ENCODE data around the gene ADAMTS8. TPM values are rescaled to one million over a fixed set of nuclear protein-coding genes. Genes with fewer than 3 reads are reported as not detected.

The ADAMTS8 gene
- total and polyA plus RNA-seq, 2 experiments from 2014 or later = under 0.01 to 0.10 TPM

DNA sequence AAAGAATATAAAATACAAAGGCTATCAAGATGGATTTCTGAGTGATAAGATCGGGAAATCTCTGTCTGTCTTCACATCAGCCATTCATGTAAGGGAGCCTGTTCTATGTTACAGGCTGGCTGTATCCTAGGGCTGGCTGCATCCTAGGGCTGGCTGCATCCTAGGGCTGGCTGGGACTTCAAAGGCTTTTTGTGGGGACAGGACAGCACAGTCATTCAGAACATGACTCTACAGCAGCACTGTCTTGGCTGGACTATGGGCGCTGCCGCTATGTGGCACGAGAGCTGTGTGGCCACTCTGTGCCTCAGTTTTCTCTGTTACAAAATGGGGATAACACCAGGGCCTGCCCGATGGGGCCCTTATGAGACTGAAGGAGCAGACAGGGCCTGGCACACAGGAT, 10.2 kb downstream of the ADAMTS8 start:
- no peak overlapping the region for H2AFZ ChIP-seq
- WGBS, 2 experiments (ENCODE audit: low coverage in 1 of 2, low lambda C conversion rate in 2 of 2, missing lambda C conversion rate in 2 of 2) = 79 to 80% methylated on average over 5 of the region's 5 CpGs

DNA sequence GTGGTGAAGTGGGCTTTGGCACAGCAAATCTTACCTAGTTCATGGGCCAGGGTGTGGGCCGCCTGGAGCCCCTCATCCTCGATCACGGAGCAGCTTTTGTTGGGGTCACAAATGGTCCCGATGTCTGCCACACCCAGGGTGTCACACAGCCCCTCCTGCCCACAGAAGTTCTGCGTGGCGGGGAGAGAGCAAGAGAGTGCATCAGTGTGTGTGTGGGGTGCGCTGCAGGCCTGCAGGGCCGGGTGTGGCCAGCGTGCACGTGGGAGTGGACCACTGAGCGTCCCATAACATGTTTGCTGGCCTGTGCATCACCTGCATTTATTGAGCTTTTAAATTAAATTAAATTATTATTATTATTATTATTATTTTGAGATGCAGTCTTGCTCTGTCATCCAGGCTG, 11.5 kb downstream of the ADAMTS8 start:
- H2AFZ ChIP-seq = no peak overlapping the region
- in situ Hi-C loops (cut with MboI) = no loop called here
- H4K20me1 ChIP-seq (ENCODE audit: insufficient read depth) = no peaks in the 10 kb centered on the region
- H3K4me2 ChIP-seq (ENCODE audit: unreplicated experiment) = no peak overlapping the region
- 95% methylated on average over 11 of the region's 11 CpGs for WGBS, 2 experiments (ENCODE audit: low coverage in 1 of 2, low lambda C conversion rate in 2 of 2, missing lambda C conversion rate in 2 of 2)
- H3K36me3 ChIP-seq (ENCODE audit: low read depth) = no peaks in the 10 kb centered on the region
- no peaks in the 10 kb centered on the region for H3K9me3 ChIP-seq (ENCODE audit: low read depth)
- DNase-seq = no peak
- peaks cover 17% of the 10 kb centered on the region for H3K4me1 ChIP-seq (ENCODE audit: insufficient read depth)
- no peak overlapping the region for H3K9ac ChIP-seq
- H3K27ac ChIP-seq = no peak overlapping the region
- no peaks in the 10 kb centered on the region for H3K79me2 ChIP-seq (ENCODE audit: insufficient read depth)
- no peaks in the 10 kb centered on the region for H3K27me3 ChIP-seq (replicated peaks; ENCODE audit: insufficient read depth)
- H3K9me2 ChIP-seq (ENCODE audit: insufficient read depth) = no peaks in the 10 kb centered on the region
- TF ChIP-seq EZH2 (IDR thresholded peaks at IDR 0.05; ENCODE audit: insufficient read depth, poor library complexity, severe bottlenecking) (no peak), EZH2phosphoT487 (IDR thresholded peaks at IDR 0.05; ENCODE audit: insufficient read depth, low read depth) (no peak)
- H3F3A ChIP-seq (ENCODE audit: insufficient read depth) = peaks cover 14% of the 10 kb centered on the region
- H3K4me3 ChIP-seq = no peak overlapping the region

More for the DNA sequence above, 10.2 kb downstream of the ADAMTS8 start:
- no peak for TF ChIP-seq EZH2phosphoT487 (IDR thresholded peaks at IDR 0.05; ENCODE audit: insufficient read depth, low read depth)
- no peak for TF ChIP-seq EZH2 (IDR thresholded peaks at IDR 0.05; ENCODE audit: insufficient read depth, poor library complexity, severe bottlenecking)
- no peaks in the 10 kb centered on the region for H3K9me3 ChIP-seq (ENCODE audit: low read depth)
- H3K4me1 ChIP-seq (ENCODE audit: insufficient read depth) = peaks cover 9% of the 10 kb centered on the region
- in situ Hi-C loops (cut with MboI) = no loop called here
- no peak overlapping the region for H3K27ac ChIP-seq
- no peaks in the 10 kb centered on the region for H4K20me1 ChIP-seq (ENCODE audit: insufficient read depth)
- H3K27me3 ChIP-seq (replicated peaks; ENCODE audit: insufficient read depth) = no peaks in the 10 kb centered on the region
- H3K4me2 ChIP-seq (ENCODE audit: unreplicated experiment) = no peak overlapping the region
- H3K4me3 ChIP-seq = no peak overlapping the region
- H3K9ac ChIP-seq = no peak overlapping the region
- no peaks in the 10 kb centered on the region for H3K79me2 ChIP-seq (ENCODE audit: insufficient read depth)
- no peaks in the 10 kb centered on the region for H3K9me2 ChIP-seq (ENCODE audit: insufficient read depth)
- H3F3A ChIP-seq (ENCODE audit: insufficient read depth) = peaks cover 7% of the 10 kb centered on the region
- DNase-seq = no peak
- no peaks in the 10 kb centered on the region for H3K36me3 ChIP-seq (ENCODE audit: low read depth)

DNA sequence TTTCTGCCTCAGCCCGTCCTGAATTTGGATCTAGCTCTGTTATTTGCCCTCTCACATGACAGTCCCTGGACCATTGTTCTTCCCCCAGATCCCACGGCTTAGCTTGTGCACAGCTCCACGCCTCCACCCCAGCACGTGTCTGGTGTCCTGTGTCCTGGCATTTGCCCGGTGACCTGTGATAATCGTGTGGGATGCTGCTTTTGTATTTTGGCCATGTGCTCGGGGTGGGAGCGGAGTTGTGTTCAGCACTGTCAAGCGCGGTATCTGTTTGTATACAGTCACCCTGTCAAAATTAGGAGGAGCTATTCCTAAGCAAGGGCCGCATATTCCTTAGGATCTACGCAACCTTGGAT, 11.9 kb downstream of the ADAMTS8 start:
- Histone ChIP-seq H3K4me2 (ENCODE audit: unreplicated experiment) (no peak overlapping the region), H3K36me3 (ENCODE audit: low read depth) (no peaks in the 10 kb centered on the region), H3K79me2 (ENCODE audit: insufficient read depth) (no peaks in the 10 kb centered on the region), H3K27ac (no peak overlapping the region), H3F3A (ENCODE audit: insufficient read depth) (peaks cover 14% of the 10 kb centered on the region), H3K4me1 (ENCODE audit: insufficient read depth) (peaks cover 17% of the 10 kb centered on the region), H2AFZ (no peak overlapping the region), H4K20me1 (ENCODE audit: insufficient read depth) (no peaks in the 10 kb centered on the region), H3K9me3 (ENCODE audit: low read depth) (no peaks in the 10 kb centered on the region), H3K27me3 (replicated peaks; ENCODE audit: insufficient read depth) (no peaks in the 10 kb centered on the region), H3K9me2 (ENCODE audit: insufficient read depth) (no peaks in the 10 kb centered on the region), H3K4me3 (no peak overlapping the region), H3K9ac (no peak overlapping the region)
- no peak for TF ChIP-seq EZH2phosphoT487 (IDR thresholded peaks at IDR 0.05; ENCODE audit: insufficient read depth, low read depth)
- TF ChIP-seq EZH2 (IDR thresholded peaks at IDR 0.05; ENCODE audit: insufficient read depth, poor library complexity, severe bottlenecking) = no peak
- WGBS, 2 experiments (ENCODE audit: low coverage in 1 of 2, low lambda C conversion rate in 2 of 2, missing lambda C conversion rate in 2 of 2) = 91 to 94% methylated on average over 12 of the region's 12 CpGs
- no peak for DNase-seq
- in situ Hi-C loops (cut with MboI) = no loop called here

DNA sequence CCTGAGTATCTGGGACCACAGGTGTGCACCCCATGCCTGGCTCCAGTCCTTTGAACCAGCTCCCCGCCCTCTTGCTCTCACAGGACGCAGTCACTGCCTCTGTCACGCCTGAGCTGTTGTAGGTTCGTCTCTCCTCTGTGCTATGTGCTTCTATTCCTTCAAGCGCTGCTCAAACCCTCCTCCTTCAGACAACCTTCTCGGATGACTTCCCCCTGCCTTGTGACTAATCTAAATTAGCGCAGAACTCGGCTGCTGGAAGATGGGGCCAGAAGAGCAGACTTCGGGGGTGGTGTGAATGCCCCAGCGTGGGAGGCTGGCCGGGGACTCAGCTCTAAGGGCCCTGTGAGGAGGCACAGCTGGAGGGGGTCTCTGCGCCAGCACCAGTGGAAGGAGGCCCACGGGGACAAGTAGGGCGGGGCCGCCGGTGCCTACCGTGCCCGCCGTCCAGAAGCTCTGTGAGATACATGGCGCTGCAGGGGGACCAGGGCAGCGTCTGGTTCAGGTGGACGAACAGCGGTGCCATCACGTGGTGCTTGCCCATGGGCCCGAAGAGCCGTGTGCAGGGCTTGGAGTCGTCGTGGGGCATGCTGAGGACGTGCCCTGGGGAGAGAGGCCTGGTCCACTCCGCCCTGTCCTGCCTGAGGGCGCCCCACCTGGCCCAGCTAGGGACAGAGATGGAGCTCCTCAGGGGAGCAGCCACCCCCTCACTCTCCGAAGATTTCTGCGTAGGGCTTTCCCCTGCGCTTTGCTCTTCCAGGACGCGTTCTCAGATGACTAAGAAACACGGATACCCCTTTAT, 12.5 kb downstream of the ADAMTS8 start:
- Histone ChIP-seq H3F3A (ENCODE audit: insufficient read depth) (peaks cover 14% of the 10 kb centered on the region), H3K27ac (no peak overlapping the region), H3K4me3 (no peak overlapping the region), H3K9me3 (ENCODE audit: low read depth) (no peaks in the 10 kb centered on the region), H3K4me1 (ENCODE audit: insufficient read depth) (peaks cover 17% of the 10 kb centered on the region), H3K9ac (no peak overlapping the region), H3K36me3 (ENCODE audit: low read depth) (no peaks in the 10 kb centered on the region), H4K20me1 (ENCODE audit: insufficient read depth) (no peaks in the 10 kb centered on the region), H3K79me2 (ENCODE audit: insufficient read depth) (no peaks in the 10 kb centered on the region), H3K9me2 (ENCODE audit: insufficient read depth) (no peaks in the 10 kb centered on the region), H3K27me3 (replicated peaks; ENCODE audit: insufficient read depth) (no peaks in the 10 kb centered on the region), H3K4me2 (ENCODE audit: unreplicated experiment) (no peak overlapping the region), H2AFZ (no peak overlapping the region)
- WGBS, 2 experiments (ENCODE audit: low coverage in 1 of 2, low lambda C conversion rate in 2 of 2, missing lambda C conversion rate in 2 of 2) = 94 to 95% methylated on average over 37 of the region's 37 CpGs
- in situ Hi-C loops (cut with MboI) = no loop called here
- no peak for DNase-seq
- TF ChIP-seq EZH2 (IDR thresholded peaks at IDR 0.05; ENCODE audit: insufficient read depth, poor library complexity, severe bottlenecking) (no peak), EZH2phosphoT487 (IDR thresholded peaks at IDR 0.05; ENCODE audit: insufficient read depth, low read depth) (no peak)

All from GM23248 (cell line).